Measurements from ENCODE around the gene TCF4. TPM values are rescaled to one million over a fixed set of nuclear protein-coding genes. Genes with fewer than 3 reads are reported as not detected.

The TCF4 gene
- total RNA-seq, 1 experiment from 2014 or later = 93.7 TPM

DNA sequence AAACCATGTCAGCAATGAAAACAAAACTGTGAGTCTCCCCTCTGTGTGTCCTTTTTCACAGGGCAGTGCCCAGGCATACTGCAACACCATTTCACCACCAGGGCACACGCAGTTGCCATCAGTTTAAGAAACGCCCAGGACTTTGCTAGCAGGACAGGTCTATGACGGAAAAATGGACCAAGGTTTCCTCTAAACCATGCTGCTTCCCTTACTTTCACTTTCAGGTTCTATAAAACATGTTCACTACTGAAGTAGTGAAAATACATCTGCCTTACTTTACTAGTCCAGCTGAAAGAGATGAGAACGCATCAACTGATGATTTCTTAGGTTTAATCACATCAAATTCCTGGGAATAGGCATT lies 110.5 kb downstream of the TCF4 start:
- Mint-ChIP-seq H3K4me1 (ENCODE audit: low read depth, unreplicated experiment) (peaks cover 7% of the 10 kb centered on the region), H3K36me3 (ENCODE audit: insufficient read depth, unreplicated experiment) (peaks cover 6% of the 10 kb centered on the region), H3K9me3 (ENCODE audit: unreplicated experiment) (no peaks in the 10 kb centered on the region), H3K27ac (ENCODE audit: unreplicated experiment) (no peak overlapping the region), H3K27me3 (ENCODE audit: insufficient read depth, unreplicated experiment) (no peaks in the 10 kb centered on the region), H3K4me3 (ENCODE audit: unreplicated experiment) (no peak overlapping the region)
- BruUV-seq (replicated peaks) = no TSS peak
- no peak overlapping the region for H3K4me3 ChIP-seq (ENCODE audit: low read depth, low read length)
- TF ChIP-seq, protein P1, sequence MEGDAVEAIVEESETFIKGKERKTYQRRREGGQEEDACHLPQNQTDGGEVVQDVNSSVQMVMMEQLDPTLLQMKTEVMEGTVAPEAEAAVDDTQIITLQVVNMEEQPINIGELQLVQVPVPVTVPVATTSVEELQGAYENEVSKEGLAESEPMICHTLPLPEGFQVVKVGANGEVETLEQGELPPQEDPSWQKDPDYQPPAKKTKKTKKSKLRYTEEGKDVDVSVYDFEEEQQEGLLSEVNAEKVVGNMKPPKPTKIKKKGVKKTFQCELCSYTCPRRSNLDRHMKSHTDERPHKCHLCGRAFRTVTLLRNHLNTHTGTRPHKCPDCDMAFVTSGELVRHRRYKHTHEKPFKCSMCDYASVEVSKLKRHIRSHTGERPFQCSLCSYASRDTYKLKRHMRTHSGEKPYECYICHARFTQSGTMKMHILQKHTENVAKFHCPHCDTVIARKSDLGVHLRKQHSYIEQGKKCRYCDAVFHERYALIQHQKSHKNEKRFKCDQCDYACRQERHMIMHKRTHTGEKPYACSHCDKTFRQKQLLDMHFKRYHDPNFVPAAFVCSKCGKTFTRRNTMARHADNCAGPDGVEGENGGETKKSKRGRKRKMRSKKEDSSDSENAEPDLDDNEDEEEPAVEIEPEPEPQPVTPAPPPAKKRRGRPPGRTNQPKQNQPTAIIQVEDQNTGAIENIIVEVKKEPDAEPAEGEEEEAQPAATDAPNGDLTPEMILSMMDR (IDR thresholded peaks at IDR 0.05; ENCODE audit: insufficient read depth in 1 of 2, low read depth in 1 of 2, low read length in 1 of 2, severe bottlenecking in 1 of 2, unreplicated experiment in 1 of 2) = no peak
- POLR2A ChIA-PET = no interaction called here
- CTCF ChIA-PET = interaction anchor here (0.7 kb wide), 1 partner anchor 45 kb away, joined by 3 read pairs; no protein-coding TSS in a partner anchor
- H3K4me1 ChIP-seq = peaks cover 1% of the 10 kb centered on the region; the same call in 1 of the 2 replicates
- intact Hi-C loops (cut with micrococcal nuclease; ENCODE audit: unreplicated experiment) = loop anchor here (10.0 kb wide), 1 partner anchor 63 kb away; no protein-coding TSS in a partner anchor
- H3K9me3 ChIP-seq = no peaks in the 10 kb centered on the region
- no peak for DNase-seq
- H3K27me3 ChIP-seq (replicated peaks; ENCODE audit: control insufficient read depth, insufficient read depth, low read length) = no peaks in the 10 kb centered on the region
- no peaks in the 10 kb centered on the region for H3K36me3 ChIP-seq (ENCODE audit: control insufficient read depth, insufficient read depth, low read length)

DNA sequence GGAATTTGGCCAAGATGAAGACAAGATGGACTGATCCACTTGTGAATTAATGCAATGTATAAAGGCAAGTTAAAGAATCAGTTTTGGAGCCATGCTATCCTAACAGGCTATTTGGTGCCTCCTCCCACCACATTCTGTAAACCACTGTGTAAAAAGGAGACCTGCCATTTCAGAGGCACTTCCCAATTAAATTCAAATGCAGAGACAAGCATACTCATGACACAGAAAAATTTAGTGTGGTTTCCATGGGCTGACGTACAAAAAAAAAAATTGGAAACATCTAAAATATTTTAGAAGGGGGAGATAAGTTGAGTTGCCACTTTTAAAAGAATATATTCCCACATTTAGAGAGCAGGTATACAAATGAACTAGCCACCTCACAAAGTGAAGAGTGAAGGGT lies 112.1 kb downstream of the TCF4 start:
- no peak overlapping the region for H3K27ac Mint-ChIP-seq (ENCODE audit: unreplicated experiment)
- H3K9me3 ChIP-seq = no peaks in the 10 kb centered on the region
- H3K36me3 Mint-ChIP-seq (ENCODE audit: insufficient read depth, unreplicated experiment) = peaks cover 6% of the 10 kb centered on the region
- H3K9me3 Mint-ChIP-seq (ENCODE audit: unreplicated experiment) = no peaks in the 10 kb centered on the region
- H3K36me3 ChIP-seq (ENCODE audit: control insufficient read depth, insufficient read depth, low read length) = no peaks in the 10 kb centered on the region
- intact Hi-C loops (cut with micrococcal nuclease; ENCODE audit: unreplicated experiment) = loop anchor here (10.0 kb wide), 1 partner anchor 61 kb away; no protein-coding TSS in a partner anchor
- ChIA-PET POLR2A (no interaction called here), CTCF (no interaction called here)
- H3K4me1 ChIP-seq = peaks cover 8% of the 10 kb centered on the region
- H3K4me1 Mint-ChIP-seq (ENCODE audit: low read depth, unreplicated experiment) = peaks cover 7% of the 10 kb centered on the region
- TF ChIP-seq, protein P1 (IDR thresholded peaks at IDR 0.05; ENCODE audit: insufficient read depth in 1 of 2, low read depth in 1 of 2, low read length in 1 of 2, severe bottlenecking in 1 of 2, unreplicated experiment in 1 of 2) = no peak
- H3K4me3 ChIP-seq (ENCODE audit: low read depth, low read length) = no peak overlapping the region
- H3K27me3 Mint-ChIP-seq (ENCODE audit: insufficient read depth, unreplicated experiment) = no peaks in the 10 kb centered on the region
- no peak overlapping the region for H3K4me3 Mint-ChIP-seq (ENCODE audit: unreplicated experiment)
- no peak for DNase-seq
- BruUV-seq (replicated peaks) = no TSS peak
- H3K27me3 ChIP-seq (replicated peaks; ENCODE audit: control insufficient read depth, insufficient read depth, low read length) = no peaks in the 10 kb centered on the region

DNA sequence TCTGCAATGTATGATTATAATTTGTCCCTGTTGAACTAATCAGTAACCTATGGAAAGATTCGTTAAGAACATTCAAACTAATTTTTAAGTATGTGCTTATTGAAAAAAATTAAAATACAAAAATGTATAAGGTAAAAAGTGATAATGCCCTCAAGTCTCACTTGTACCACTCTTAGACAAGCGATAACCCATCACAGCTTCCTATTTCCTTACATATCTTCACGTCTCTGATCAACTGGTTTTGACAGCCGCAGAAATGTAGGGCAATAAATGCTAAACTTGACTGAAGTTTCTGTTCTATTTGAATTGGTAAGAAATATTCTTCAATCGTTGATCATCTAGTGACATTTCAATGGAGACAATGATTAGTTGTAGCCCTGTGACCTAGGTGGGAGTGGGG lies 112.5 kb downstream of the TCF4 start:
- H3K4me1 ChIP-seq = peaks cover 8% of the 10 kb centered on the region
- Mint-ChIP-seq H3K27me3 (ENCODE audit: insufficient read depth, unreplicated experiment) (no peaks in the 10 kb centered on the region), H3K4me1 (ENCODE audit: low read depth, unreplicated experiment) (peaks cover 7% of the 10 kb centered on the region), H3K9me3 (ENCODE audit: unreplicated experiment) (no peaks in the 10 kb centered on the region), H3K36me3 (ENCODE audit: insufficient read depth, unreplicated experiment) (peaks cover 6% of the 10 kb centered on the region), H3K27ac (ENCODE audit: unreplicated experiment) (no peak overlapping the region), H3K4me3 (ENCODE audit: unreplicated experiment) (no peak overlapping the region)
- no peaks in the 10 kb centered on the region for H3K36me3 ChIP-seq (ENCODE audit: control insufficient read depth, insufficient read depth, low read length)
- DNase-seq = no peak
- ChIA-PET POLR2A (no interaction called here), CTCF (no interaction called here)
- no peaks in the 10 kb centered on the region for H3K27me3 ChIP-seq (replicated peaks; ENCODE audit: control insufficient read depth, insufficient read depth, low read length)
- TF ChIP-seq, protein P1 (IDR thresholded peaks at IDR 0.05; ENCODE audit: insufficient read depth in 1 of 2, low read depth in 1 of 2, low read length in 1 of 2, severe bottlenecking in 1 of 2, unreplicated experiment in 1 of 2) = no peak
- no peaks in the 10 kb centered on the region for H3K9me3 ChIP-seq
- no peak overlapping the region for H3K4me3 ChIP-seq (ENCODE audit: low read depth, low read length)
- no TSS peak for BruUV-seq (replicated peaks)
- intact Hi-C loops (cut with micrococcal nuclease; ENCODE audit: unreplicated experiment) = loop anchor here (10.0 kb wide), 1 partner anchor 61 kb away; no protein-coding TSS in a partner anchor

Measured in Caco-2 (cell line).